Measurements from ENCODE around the gene COG7. TPM values are rescaled to one million over a fixed set of nuclear protein-coding genes. Genes with fewer than 3 reads are reported as not detected.

The COG7 gene
- total RNA-seq, 4 donors from 2014 or later = 10.6 to 13.9 (median 13.3) TPM

DNA sequence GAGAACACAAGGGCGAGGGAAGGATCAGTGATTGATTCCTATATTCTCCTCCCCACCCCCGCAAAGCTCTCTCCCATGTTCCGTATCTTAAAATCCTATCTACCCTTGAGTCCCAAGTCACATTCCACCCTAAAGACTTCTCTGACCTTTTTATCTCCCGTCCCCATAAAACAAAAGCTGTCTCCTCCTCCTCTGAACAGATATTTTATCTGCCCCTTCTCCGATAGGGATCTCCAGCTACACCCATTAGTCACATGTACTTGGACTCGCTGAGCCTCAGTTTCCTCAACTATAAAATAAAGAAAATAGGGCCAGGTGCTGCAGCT, 44.5 kb upstream of the COG7 start:
- TF ChIP-seq, protein P1, sequence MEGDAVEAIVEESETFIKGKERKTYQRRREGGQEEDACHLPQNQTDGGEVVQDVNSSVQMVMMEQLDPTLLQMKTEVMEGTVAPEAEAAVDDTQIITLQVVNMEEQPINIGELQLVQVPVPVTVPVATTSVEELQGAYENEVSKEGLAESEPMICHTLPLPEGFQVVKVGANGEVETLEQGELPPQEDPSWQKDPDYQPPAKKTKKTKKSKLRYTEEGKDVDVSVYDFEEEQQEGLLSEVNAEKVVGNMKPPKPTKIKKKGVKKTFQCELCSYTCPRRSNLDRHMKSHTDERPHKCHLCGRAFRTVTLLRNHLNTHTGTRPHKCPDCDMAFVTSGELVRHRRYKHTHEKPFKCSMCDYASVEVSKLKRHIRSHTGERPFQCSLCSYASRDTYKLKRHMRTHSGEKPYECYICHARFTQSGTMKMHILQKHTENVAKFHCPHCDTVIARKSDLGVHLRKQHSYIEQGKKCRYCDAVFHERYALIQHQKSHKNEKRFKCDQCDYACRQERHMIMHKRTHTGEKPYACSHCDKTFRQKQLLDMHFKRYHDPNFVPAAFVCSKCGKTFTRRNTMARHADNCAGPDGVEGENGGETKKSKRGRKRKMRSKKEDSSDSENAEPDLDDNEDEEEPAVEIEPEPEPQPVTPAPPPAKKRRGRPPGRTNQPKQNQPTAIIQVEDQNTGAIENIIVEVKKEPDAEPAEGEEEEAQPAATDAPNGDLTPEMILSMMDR (IDR thresholded peaks at IDR 0.05; ENCODE audit: low read depth) = no peak

DNA sequence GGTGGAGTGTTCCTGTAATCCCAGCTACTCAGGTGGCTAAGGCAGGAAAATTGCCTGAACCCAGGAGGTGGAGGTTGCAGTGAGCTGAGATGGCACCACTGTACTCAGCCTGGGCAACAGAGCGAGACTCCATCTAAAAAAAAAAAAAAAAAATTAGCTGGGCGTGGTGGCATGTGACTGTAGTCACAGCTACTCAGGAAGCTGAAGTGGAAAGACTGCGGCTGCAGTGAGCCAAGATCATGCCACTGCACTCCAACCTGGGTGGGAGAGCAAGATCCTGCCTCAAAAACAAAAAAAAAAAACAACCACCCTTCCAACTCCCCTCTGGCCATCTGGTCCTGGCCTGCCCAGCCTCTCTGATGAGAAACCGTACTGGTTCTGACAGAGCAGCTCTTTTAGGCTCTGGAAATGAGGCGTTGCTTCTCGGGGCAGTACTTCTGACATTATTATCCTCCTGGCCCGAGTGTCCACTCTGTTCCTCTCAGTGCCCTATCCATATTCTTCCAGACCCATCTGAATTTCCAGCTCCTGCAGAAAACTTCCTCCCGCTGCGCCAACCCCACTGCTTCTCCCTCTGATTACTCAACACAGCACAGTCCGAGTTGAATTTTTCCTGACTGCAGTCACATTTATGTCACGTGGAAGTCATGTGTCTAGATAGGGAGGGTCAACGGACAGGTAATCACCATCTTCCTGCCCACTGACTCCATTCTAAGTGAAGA, 44.0 kb upstream of the COG7 start:
- TF ChIP-seq, protein P1 (IDR thresholded peaks at IDR 0.05; ENCODE audit: low read depth) = no peak

DNA sequence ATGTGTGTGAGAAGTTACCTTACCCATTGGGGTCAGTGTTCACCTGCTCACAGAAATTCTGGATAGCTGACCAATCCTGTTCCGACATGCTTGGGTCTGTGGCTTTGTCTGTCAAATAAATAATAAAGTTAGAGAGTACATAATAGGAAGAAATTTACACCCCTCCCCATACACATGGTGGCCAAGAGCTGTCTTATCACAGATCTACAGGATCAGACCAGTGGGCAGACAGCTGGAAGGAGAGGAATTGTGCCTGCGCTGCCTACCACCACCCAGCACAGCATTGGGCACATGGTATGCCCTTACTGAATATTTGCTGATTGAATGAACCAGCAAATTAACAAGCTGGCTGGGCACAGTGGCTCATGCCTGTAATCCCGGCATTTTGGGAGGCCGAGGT, 42.7 kb upstream of the COG7 start:
- TF ChIP-seq, protein P1 (IDR thresholded peaks at IDR 0.05; ENCODE audit: low read depth) = no peak

DNA sequence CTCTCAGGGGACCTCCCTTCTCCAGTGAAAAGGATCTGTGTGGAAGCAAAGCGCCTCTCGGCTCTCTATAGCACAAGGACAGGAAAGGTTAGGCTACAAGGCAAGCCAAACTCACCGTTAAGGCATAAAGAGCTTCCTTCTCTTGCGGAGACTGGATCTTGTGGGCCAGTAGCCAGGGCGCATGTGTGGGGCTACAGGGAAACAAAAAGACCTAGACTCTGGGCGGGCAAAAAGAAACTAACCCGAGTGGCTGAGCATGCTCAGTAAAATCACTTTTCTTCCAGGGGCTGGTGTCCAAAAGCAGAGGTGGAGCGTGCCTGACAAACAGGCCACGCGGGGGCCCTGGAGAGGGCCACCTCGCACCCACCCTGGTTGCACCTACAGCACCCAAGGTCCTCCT, 41.2 kb upstream of the COG7 start:
- TF ChIP-seq, protein P1 (IDR thresholded peaks at IDR 0.05; ENCODE audit: low read depth) = no peak

DNA sequence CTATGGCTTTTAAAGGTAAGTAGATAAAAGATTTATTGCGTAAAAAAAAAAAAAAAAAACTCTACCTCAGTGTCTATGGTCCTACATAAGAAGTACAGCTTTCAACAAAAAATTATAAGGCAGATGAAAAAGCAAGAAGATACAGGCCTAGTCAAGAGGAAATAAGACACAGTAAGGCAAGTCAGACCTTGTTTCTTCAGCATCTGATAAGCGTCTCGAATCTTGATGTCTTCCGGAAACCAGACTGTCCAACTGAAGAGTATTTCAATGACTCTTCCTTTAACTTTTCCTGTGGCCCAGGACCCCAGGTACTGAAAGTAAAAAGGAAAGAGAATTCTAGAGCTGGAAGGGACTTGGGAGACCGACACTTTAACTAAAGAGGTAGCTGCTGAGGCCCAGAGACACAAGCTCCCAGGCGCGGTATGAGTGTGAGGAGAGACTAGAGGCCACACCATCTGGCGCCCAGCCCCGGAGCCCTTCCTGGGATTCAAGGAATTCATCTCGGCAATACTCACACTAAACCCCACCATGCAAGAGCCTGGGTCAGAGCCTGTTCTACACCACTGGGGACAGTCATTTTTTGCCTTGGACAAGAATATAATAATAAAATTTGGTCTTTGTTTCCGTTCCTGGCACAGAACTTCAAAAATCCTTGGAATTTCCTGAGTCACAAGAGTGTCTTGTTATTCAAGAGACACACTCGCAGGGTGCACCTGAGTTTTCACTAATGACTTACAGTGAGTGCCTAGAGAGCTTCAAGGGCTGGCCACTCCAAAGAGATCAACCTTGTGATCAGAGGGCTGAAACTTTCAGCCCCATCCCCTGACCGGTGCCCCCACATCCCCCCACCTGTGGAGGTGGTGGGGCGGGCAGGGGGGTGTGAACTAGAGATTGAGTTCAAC, 38.8 kb upstream of the COG7 start:
- TF ChIP-seq, protein P1 (IDR thresholded peaks at IDR 0.05; ENCODE audit: low read depth) = no peak

DNA sequence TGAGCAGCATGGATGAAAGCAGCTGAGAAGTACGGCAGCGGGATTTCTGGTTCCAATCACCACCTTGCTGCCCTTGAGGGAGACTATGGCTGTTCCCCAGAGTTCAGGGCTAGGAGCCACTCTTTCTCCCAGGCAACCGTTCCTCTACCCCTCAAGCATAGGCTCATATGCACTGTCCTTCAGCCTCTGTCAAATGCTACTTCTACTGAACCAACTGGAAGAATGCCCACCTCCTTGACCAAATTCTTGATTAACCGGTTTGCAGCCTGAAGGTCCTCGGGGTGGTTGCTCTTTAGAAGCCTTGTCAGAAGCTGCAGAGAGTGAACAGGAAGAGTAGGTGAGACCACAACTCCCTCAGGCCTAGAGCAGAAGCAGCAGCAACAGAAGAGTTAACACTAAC, 33.5 kb upstream of the COG7 start:
- TF ChIP-seq, protein P1 (IDR thresholded peaks at IDR 0.05; ENCODE audit: low read depth) = no peak

DNA sequence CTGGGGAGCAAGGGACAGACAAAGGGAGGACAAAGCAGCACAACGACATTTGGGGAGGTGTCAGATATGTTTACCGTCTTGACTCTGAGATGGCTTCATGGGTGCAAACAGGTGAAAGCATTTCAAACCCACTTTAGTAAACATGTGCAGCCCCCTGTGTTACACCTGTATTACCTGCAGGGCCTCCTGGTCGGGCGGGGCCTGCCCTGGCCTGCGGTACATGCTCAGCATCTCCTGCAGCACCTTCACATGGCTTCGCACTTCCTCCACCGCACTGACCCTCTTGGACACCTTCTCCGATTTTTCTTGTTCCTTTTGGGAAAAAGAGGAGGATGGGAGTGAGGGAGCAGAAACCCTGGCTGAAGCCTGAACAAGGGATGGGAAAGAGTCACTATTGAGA, 32.9 kb upstream of the COG7 start:
- TF ChIP-seq, protein P1 (IDR thresholded peaks at IDR 0.05; ENCODE audit: low read depth) = no peak

All from subcutaneous adipose tissue (tissue), 4 donors.